NCI-H69 (cell line): ENCODE results near the gene SLF2.

Experiments used
- DNase-seq: peaks from one replicate; lab custom pipeline; 2025; lab: John Stamatoyannopoulos, UW

Gene SLF2

GRCh38 chr10:100899171-100899570 lies 13.6 kb upstream of the SLF2 start:
- no peak for DNase-seq

DNA sequence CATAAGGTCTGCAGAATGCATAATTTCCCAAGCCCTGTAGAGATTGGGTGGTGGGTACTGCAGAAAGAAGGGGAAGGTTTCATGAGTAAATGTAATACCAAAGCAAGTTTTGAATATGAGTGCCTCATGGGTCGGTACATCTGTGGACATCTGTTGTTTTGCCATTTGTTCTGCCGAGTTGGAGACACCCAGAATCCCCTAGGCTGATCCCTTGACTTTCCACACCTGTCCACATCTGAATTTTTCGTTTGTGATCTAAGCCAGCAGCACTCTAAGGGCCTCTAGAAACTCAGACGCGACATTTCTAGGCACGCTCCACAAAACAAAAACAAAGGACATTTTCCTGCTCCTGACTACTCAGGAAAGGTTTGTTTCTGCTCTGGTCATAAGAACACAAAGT lies 11.7 kb upstream of the SLF2 start:
- DNase-seq = no peak

- DNase-seq = no peak
Observed at GRCh38 chr10:100902622-100903021, 10.1 kb upstream of the SLF2 start.

- DNase-seq = no peak
Observed at GRCh38 chr10:100904917-100905316, 7.8 kb upstream of the SLF2 start.

DNA sequence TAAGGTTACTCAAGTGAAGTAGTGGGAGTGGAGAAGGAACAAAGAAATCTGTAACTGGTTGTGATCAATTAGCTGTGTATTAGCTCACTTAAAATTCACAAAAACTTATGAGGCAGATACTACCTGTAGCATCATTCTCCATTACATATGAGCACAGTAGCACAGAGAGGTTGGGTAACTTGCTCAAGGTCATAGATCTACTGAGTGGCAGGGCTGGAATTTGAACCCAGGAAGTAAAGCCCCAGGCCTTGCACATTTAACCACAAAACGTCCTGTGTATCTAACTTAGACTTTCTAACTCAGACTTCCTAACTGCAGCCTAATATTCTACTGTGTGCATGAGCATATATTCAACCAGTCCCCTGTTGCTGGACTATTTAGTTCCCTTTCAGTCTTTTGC lies 5.6 kb upstream of the SLF2 start:
- DNase-seq = no peak

GRCh38 chr10:100907773-100908363 lies 4.9 kb upstream of the SLF2 start:
- DNase-seq = no peak

- DNase-seq = no peak
Observed at GRCh38 chr10:100908378-100908777, 4.4 kb upstream of the SLF2 start.

DNA sequence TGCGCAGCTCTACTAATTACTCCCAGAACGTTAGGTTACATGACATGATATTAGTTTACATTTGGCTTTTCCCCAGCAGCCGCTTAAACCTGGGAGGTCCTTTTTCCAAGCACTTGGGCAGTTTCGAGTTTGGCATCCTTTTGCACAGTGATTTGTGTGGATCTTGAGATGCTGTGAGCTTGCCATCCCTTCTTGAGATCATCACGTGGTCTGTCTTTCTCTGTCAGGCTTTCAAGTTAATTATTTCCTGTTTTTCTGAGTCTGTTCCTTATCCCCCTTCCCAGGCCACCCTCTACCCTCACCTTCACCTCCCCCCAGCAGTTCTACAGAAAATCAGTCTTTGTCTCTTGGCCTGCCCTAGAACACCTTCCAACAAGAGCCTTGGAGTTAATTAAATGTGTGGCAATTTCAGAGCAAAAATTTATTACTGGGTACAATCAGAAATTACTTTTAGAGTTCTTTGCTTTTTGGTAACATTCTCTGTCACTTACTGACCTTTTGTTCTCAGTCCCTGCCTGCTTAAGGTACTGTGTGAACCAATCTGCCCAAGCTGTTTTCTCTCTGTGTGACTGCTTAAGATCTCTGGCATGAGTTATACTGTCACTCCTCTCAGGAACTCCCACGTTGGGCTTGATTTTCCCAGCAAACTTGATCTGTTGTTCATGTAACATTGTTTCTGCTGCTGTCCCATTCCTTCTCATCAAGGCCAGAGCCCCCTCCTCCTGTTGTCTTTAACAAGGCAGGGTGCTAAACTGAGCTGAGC lies 3.1 kb upstream of the SLF2 start:
- DNase-seq = no peak

DNA sequence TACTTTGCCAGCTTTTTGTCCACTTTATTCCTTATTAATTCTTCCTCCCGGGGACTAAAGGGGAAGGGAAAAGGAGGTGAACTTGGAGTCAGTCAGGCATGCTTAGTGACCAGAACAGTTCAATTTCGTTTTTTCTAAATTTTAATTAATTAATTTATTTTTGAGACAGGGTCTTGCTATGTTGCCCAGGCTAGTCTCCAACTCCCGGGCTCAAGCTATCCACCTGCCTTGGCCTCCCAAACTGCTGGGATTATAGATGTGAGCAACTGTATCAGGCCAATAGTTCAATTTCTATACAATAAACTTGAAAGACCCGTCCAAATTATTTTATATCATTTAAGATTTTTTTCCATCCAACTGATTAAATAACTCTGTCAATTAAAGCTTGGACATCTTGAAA lies 1.3 kb upstream of the SLF2 start:
- no peak for DNase-seq

- DNase-seq = no peak
Observed at GRCh38 chr10:100912013-100912604, 654 bp upstream of the SLF2 start.

DNA sequence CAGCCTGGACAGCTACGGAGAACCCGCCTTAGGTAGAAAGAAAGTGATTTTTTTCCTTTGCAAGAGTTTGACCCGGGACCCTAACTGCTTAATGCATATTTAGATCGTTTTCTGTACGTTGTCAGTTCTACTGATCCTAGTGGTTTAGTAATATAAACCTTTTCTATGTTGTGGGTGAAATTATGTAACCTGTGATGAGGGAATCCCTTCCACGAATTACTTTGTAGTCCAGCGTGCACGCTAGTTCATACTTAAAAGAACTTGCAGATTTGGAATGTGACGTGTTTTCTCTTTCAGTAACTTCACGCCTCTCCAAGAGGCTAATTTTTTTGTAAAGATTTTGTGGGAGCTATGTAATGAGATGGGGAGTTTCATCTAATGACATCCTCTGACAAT lies 705 bp downstream of the SLF2 start:
- no peak for DNase-seq

DNA sequence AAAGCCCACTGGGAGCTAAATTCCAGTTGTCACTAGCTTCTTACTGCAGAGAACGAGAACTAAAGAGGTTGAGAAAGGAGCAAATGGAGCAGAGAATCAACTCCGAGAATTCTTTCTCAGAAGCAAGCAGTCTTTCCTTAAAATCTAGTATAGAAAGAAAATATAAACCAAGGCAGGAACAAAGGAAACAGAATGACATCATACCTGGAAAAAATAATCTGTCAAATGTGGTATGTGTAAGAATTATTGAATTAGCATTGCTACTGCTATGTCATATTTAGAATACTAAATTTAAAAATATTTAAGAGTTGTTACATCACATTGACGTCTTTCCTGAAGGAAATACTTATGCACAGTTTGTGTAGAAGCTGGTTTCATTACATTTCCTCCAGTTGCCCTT lies 4.3 kb downstream of the SLF2 start:
- DNase-seq = no peak

DNA sequence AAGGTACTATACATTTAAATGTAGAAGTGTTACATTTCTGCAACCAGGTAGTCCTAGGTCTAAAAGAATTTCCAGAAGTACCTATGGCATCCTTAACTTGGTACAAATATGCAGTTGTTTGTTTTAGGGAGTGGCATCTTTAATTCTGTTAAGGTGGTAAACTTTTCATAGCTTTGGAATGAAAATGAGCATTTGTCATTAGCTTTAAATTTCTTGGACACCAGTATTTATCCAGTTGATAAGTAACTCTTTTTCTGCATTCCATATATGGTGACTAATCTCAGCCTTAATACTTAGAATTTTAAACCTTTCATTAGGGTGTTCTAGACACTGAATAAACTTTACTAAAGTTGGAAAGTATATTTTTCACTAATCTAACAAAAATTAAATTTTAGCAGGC lies 10.8 kb downstream of the SLF2 start:
- no peak for DNase-seq

DNA sequence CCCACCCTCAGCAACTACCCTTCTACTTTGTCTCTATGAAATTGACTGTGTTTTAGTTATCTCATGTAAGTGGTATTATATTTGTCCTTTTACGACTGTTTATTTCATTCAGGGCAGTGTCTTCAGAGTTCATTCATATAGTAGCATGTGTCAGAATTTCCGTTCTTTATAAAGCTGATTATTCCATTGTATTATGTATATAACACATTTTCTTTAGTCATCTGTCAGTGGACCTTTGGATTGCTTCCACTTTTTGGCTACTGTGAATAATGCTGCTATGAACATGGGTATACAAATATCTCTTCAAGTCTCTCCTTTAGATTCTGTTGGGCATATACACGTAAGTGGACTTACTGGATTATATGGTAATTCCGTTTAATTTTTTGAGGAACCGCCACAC lies 14.5 kb downstream of the SLF2 start:
- no peak for DNase-seq

DNA sequence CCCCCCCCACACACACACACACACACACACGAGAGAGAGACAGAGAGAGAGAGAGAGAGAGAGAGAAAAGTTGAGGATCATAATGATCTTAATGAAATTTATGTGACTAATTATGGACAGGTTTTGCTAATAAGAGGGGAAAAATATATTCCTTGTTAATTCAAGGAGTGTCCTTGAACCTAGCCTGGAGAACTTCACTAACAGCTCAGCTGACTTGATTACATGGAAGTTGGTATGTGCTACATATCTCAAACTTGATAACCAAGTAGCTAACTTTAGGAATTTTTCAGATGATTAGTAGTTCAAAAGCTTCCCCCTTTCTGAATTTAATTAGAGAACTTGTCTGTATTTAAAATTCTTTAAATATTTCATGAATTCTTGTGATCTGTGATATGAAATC lies 15.3 kb downstream of the SLF2 start:
- no peak for DNase-seq

DNA sequence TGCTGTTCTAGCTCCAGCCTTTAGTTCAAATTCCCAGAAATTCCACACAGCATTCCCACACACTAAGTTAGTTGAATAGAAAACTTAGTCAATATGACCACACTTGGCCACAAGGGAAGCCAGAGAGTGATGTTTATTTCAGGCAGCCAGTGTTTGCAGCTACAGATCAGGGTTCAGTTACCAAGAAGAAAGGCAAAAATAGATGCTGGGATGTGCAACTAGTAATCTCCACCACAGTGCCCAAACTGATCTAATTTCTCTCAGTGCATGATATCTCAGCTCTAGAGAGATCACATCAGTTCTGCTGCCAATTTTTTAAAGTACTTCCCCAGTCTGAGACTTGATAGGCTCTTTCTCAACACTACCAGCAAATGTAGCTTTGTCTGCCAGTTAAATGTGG lies 17.6 kb downstream of the SLF2 start:
- no peak for DNase-seq

- no peak for DNase-seq
Observed at GRCh38 chr10:100934084-100934659, 21.4 kb downstream of the SLF2 start.

GRCh38 chr10:100939763-100940344 lies 27.1 kb downstream of the SLF2 start:
- DNase-seq = no peak

GRCh38 chr10:100942229-100942628 lies 29.5 kb downstream of the SLF2 start:
- DNase-seq = no peak

DNA sequence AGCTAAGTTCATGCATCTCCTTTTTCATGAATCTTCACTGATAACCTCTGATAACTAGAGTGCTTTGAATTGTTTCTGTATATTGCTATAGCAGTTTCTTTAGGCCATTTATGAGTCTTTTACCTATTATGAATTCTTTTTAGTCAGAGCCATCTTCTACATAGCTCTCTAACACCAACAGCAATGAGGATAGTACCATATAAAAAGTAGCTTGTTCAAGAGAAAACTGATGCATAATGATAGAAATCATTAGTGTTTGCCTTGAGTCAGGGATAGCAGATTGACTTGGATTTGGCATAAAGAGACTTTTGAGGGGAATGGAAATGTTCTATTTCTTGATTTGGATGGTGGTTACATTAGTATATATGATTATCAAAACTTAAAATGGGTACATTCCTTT lies 30.7 kb downstream of the SLF2 start:
- DNase-seq = no peak

DNA sequence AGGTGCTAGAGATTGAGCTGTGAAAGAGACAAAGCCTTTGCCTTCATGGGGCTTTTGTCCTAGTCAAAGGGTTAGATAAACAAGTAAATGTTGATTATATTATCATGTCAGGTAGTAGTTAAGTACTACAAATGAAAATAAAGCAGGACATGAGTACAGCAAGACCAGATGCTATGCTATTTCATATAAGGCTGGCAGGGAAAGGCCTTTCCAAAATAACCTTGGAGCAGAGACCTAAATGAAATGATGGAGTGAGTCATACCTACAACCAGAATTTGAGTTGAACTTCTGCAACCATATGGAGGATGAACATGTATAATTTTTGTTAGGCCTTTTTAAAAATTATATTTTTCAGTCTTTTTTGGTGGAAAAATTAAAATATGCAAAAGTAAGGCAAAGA lies 33.0 kb downstream of the SLF2 start:
- no peak for DNase-seq

- no peak for DNase-seq
Observed at GRCh38 chr10:100948916-100949315, 36.2 kb downstream of the SLF2 start.

DNA sequence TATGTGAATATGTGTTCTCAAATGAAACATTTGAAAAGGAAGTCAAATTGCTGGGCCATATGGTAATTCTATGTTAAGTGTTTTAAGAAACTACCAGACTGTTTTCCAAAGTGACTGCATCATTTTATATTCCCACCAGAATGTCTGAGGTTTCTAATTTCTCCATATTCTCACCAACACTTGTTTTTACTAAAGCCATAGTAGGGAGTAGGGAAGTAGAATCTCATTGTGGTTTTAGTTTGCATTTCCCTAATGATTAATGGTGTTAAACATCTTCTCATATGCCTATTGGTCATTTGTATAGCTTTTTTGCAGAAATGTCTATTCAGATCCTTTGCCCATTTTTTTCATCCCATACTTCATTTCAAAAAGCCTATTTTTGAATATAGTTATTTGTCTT lies 47.5 kb downstream of the SLF2 start:
- no peak for DNase-seq
